H1 (cell line): ENCODE data around the gene HES5. TPM values are rescaled to one million over a fixed set of nuclear protein-coding genes. Genes with fewer than 3 reads are reported as not detected.

Experiments used
- CTCF ChIA-PET: fragments of 300-600 bp; sonication (Branson Sonifier 250); formaldehyde crosslinking; loops from one replicate; lab custom pipeline; 2021; ENCODE audit not compliant: partially characterized antibody; lab: Charles Lee
- POLR2A ChIA-PET: fragments of 300-600 bp; sonication (Branson Sonifier 250); formaldehyde crosslinking; loops from one replicate; lab custom pipeline; 2021; ENCODE audit warnings: inconsistent platforms; ENCODE audit not compliant: partially characterized antibody; lab: Charles Lee
- DNase-seq, 2 experiments: peaks; one replicate each; pipeline versions ENCODE4 v3.0.0 to v3.0.0-alpha.2; 2010 to 2022; ENCODE audit warnings: low spot score in 2 of 2, low read depth in 1 of 2, mixed read lengths in 1 of 2
- FAIRE-seq: peaks from 2 replicates; lab custom pipeline; 2011; peaks lifted over from hg19 to GRCh38; lab: Jason Lieb, UNC
- H2AFZ ChIP-seq: 2 replicates; pipeline ENCODE4 v1.8.1; 2012; ENCODE audit warnings: low read length, inconsistent platforms
- H2AK5ac ChIP-seq: 2 replicates; pipeline ENCODE4 v1.6.1; 2013; ENCODE audit warnings: low read depth, low read length
- H2BK120ac ChIP-seq: replicated peaks from 2 replicates; pipeline ENCODE3; 2013; ENCODE audit warnings: low read depth, low read length, inconsistent platforms
- H2BK12ac ChIP-seq: 2 replicates; pipeline ENCODE4 v1.6.1; 2013; ENCODE audit warnings: low read depth, low read length
- H2BK15ac ChIP-seq: 2 replicates; pipeline ENCODE4 v1.6.1; 2013; ENCODE audit warnings: low read length
- H2BK20ac ChIP-seq: 2 replicates; pipeline ENCODE4 v1.6.1; 2013; ENCODE audit warnings: low read length
- H2BK5ac ChIP-seq: 2 replicates; pipeline ENCODE4 v1.6.1; 2013; ENCODE audit warnings: low read depth, low read length
- H3K14ac ChIP-seq: 2 replicates; pipeline ENCODE4 v1.6.1; 2013; ENCODE audit warnings: inconsistent platforms; ENCODE audit not compliant: insufficient read length
- H3K18ac ChIP-seq: 2 replicates; pipeline ENCODE4 v1.6.1; 2013; ENCODE audit warnings: low read length; ENCODE audit errors: extremely low read depth
- H3K23ac ChIP-seq: 2 replicates; pipeline ENCODE4 v1.6.1; 2013; ENCODE audit warnings: inconsistent platforms; ENCODE audit not compliant: insufficient read length
- H3K23me2 ChIP-seq: 2 replicates; pipeline ENCODE4 v1.6.1; 2013; ENCODE audit warnings: low read depth, low read length
- H3K27ac ChIP-seq: 2 replicates; pipeline ENCODE4 v1.6.1; 2011; ENCODE audit warnings: low read depth, low read length, inconsistent platforms
- H3K27me3 ChIP-seq, 4 experiments: replicated peaks in 1 of 4; 1 replicate in 1 of 4; 2 replicates in 3 of 4; pipeline versions ENCODE4 v1.6.1 to v1.8.1; 2011 to 2013; ENCODE audit warnings: low read length in 3 of 4, mild to moderate bottlenecking in 3 of 4, inconsistent platforms in 2 of 4, mixed read lengths in 2 of 4, moderate library complexity in 1 of 4; ENCODE audit not compliant: control insufficient read depth in 3 of 4, insufficient read depth in 3 of 4; ENCODE audit errors: extremely low read depth in 1 of 4
- H3K36me3 ChIP-seq, 4 experiments: 2 replicates each; pipeline versions ENCODE4 v1.6.1 to v1.8.1; 2011 to 2013; ENCODE audit warnings: mild to moderate bottlenecking in 4 of 4, low read length in 3 of 4, moderate library complexity in 2 of 4, control low read depth in 1 of 4, inconsistent platforms in 1 of 4; ENCODE audit not compliant: insufficient read depth in 4 of 4, control insufficient read depth in 2 of 4
- H3K4ac ChIP-seq: replicated peaks from 2 replicates; pipeline ENCODE3; 2013; ENCODE audit warnings: low read length, low read depth, mixed read lengths, inconsistent platforms; ENCODE audit not compliant: insufficient read length
- H3K4me1 ChIP-seq, 4 experiments: replicated peaks in 1 of 4; 1 replicate in 1 of 4; 2 replicates in 3 of 4; pipeline versions ENCODE4 v1.6.1 to v1.8.1; 2011 to 2013; ENCODE audit warnings: low read length in 3 of 4, inconsistent platforms in 2 of 4, mixed read lengths in 1 of 4; ENCODE audit not compliant: insufficient read depth in 4 of 4, control insufficient read depth in 3 of 4
- H3K4me2 ChIP-seq, 2 experiments: 2 replicates each; pipeline versions ENCODE4 v1.6.1 to v1.8.1; 2011 to 2013; ENCODE audit warnings: low read depth in 2 of 2, low read length in 2 of 2, control low read depth in 1 of 2, inconsistent platforms in 1 of 2, mild to moderate bottlenecking in 1 of 2; ENCODE audit not compliant: insufficient read depth in 1 of 2
- H3K4me3 ChIP-seq, 4 experiments: fragments of 200-600, 300-600 bp in 1 of 4; sonication (generic), shearing (Covaris generic), sonication (Bioruptor Twin) in 1 of 4; 2 replicates each; pipeline versions ENCODE4 v1.5.1 to v1.8.1; 2011 to 2016; ENCODE audit warnings: low read length in 4 of 4, low read depth in 3 of 4, control low read depth in 2 of 4, inconsistent platforms in 2 of 4, mild to moderate bottlenecking in 2 of 4, mixed read lengths in 1 of 4, moderate library complexity in 1 of 4; ENCODE audit not compliant: insufficient read depth in 2 of 4; ENCODE audit errors: extremely low read depth in 1 of 4
- H3K56ac ChIP-seq: replicated peaks from 2 replicates; pipeline ENCODE3; 2013; ENCODE audit warnings: low read depth, mild to moderate bottlenecking, mixed read lengths, low read length, inconsistent platforms; ENCODE audit not compliant: insufficient read length
- H3K79me1 ChIP-seq: 2 replicates; pipeline ENCODE4 v1.6.1; 2013; ENCODE audit warnings: low read depth, low read length, control low read depth
- H3K79me2 ChIP-seq, 2 experiments: 2 replicates each; pipeline versions ENCODE4 v1.6.1 to v1.8.1; 2012 to 2013; ENCODE audit warnings: low read length in 2 of 2, mild to moderate bottlenecking in 2 of 2, inconsistent platforms in 1 of 2; ENCODE audit not compliant: insufficient read depth in 2 of 2, control insufficient read depth in 1 of 2
- H3K9ac ChIP-seq, 4 experiments: replicated peaks in 1 of 4; 1 replicate in 1 of 4; 2 replicates in 3 of 4; pipeline versions ENCODE4 v1.6.1 to v1.8.1; 2011 to 2013; ENCODE audit warnings: low read depth in 3 of 4, low read length in 3 of 4, control low read depth in 2 of 4, mild to moderate bottlenecking in 2 of 4, moderate library complexity in 2 of 4, inconsistent platforms in 1 of 4; ENCODE audit errors: extremely low read depth in 1 of 4
- H3K9me3 ChIP-seq, 2 experiments: 2 replicates each; pipeline versions ENCODE4 v1.6.1 to v1.8.1; 2012 to 2013; ENCODE audit warnings: mild to moderate bottlenecking in 2 of 2, moderate library complexity in 2 of 2, control low read depth in 1 of 2, inconsistent platforms in 1 of 2, low read depth in 1 of 2, low read length in 1 of 2, mixed read lengths in 1 of 2; ENCODE audit not compliant: insufficient read depth in 2 of 2
- H4K20me1 ChIP-seq, 2 experiments: replicated peaks in 1 of 2; 2 replicates each; pipeline versions ENCODE3 to v1.8.1; 2011 to 2013; ENCODE audit warnings: inconsistent platforms in 2 of 2, low read length in 2 of 2, mild to moderate bottlenecking in 1 of 2; ENCODE audit not compliant: insufficient read depth in 2 of 2, control insufficient read depth in 1 of 2
- H4K5ac ChIP-seq: 2 replicates; pipeline ENCODE4 v1.6.1; 2013; ENCODE audit warnings: low read length, low read depth, mixed read lengths, inconsistent platforms; ENCODE audit not compliant: insufficient read length
- H4K8ac ChIP-seq: 2 replicates; pipeline ENCODE4 v1.8.0; 2013; ENCODE audit warnings: mild to moderate bottlenecking, moderate library complexity, low read length, inconsistent platforms; ENCODE audit not compliant: insufficient read depth; ENCODE audit errors: extremely low read depth
- H4K91ac ChIP-seq: replicated peaks from 2 replicates; pipeline ENCODE3; 2013; ENCODE audit warnings: low read length, mixed read lengths, inconsistent platforms; ENCODE audit not compliant: insufficient read length
- BACH1 ChIP-seq: IDR thresholded peaks from 2 replicates; pipeline ENCODE4 v1.6.1; 2012; ENCODE audit warnings: low read length, improper control_type of control experiment
- BRCA1 ChIP-seq: IDR thresholded peaks from 2 replicates; pipeline ENCODE4 v1.6.1; 2012; ENCODE audit warnings: low read depth, low read length, improper control_type of control experiment
- CEBPB ChIP-seq: IDR thresholded peaks from 2 replicates; pipeline ENCODE4 v1.6.1; 2012; ENCODE audit warnings: low read depth, low read length
- E2F6 ChIP-seq: IDR thresholded peaks from 2 replicates; pipeline ENCODE4 v1.6.1; 2012; ENCODE audit warnings: inconsistent platforms
- FOSL1 ChIP-seq: IDR thresholded peaks from 2 replicates; pipeline ENCODE4 v1.6.1; 2011; ENCODE audit warnings: mild to moderate bottlenecking, low read depth, low read length, moderate library complexity; ENCODE audit not compliant: insufficient read depth
- HDAC2 ChIP-seq, 2 experiments: fragments of 300-600 bp in 1 of 2; sonication (generic) in 1 of 2; IDR thresholded peaks; 2 replicates each; pipeline ENCODE4 v1.6.1; 2011 to 2012; ENCODE audit warnings: low read depth in 2 of 2, low read length in 2 of 2, mild to moderate bottlenecking in 2 of 2, moderate library complexity in 2 of 2, borderline replicate concordance in 1 of 2, inconsistent platforms in 1 of 2
- HDAC6 ChIP-seq: IDR thresholded peaks from one replicate; pipeline ENCODE4 v1.7.1; 2012; ENCODE audit warnings: low read depth, mild to moderate bottlenecking, inconsistent platforms, low read length, moderate library complexity
- KDM5A ChIP-seq: fragments of 200-600 bp; IDR thresholded peaks from 2 replicates; pipeline ENCODE4 v1.7.1; 2012; ENCODE audit warnings: mild to moderate bottlenecking, low read length, inconsistent platforms, mixed read lengths
- NRF1 ChIP-seq: IDR thresholded peaks from 2 replicates; pipeline ENCODE4 v1.6.1; 2011; ENCODE audit warnings: mild to moderate bottlenecking, low read depth, low read length, improper control_type of control experiment
- POLR2A ChIP-seq, 2 experiments: IDR thresholded peaks; 1 replicate in 1 of 2; 2 replicates in 1 of 2; pipeline ENCODE4 v1.6.1; 2011; ENCODE audit warnings: low read depth in 2 of 2, low read length in 2 of 2, mild to moderate bottlenecking in 2 of 2; ENCODE audit errors: control extremely low read depth in 1 of 2
- SAP30 ChIP-seq: fragments of 300-600 bp; sonication (generic); IDR thresholded peaks from 2 replicates; pipeline ENCODE4 v1.7.1; 2012; ENCODE audit warnings: low read length, moderate library complexity, mild to moderate bottlenecking, inconsistent platforms; ENCODE audit not compliant: insufficient read depth, insufficient replicate concordance
- SIN3A ChIP-seq, 2 experiments: IDR thresholded peaks in 1 of 2; conservative IDR thresholded peaks in 1 of 2; 2 replicates each; pipeline ENCODE4 v1.6.1; 2011 to 2012; ENCODE audit warnings: low read length in 2 of 2, improper control_type of control experiment in 1 of 2, low read depth in 1 of 2, mild to moderate bottlenecking in 1 of 2
- SP2 ChIP-seq: IDR thresholded peaks from 2 replicates; pipeline ENCODE4 v1.6.1; 2012; ENCODE audit warnings: mild to moderate bottlenecking, low read length, inconsistent platforms
- TEAD4 ChIP-seq: IDR thresholded peaks from 2 replicates; pipeline ENCODE4 v1.6.1; 2012; ENCODE audit warnings: low read depth, low read length, inconsistent platforms, mixed read lengths
- WGBS, 2 experiments: shearing (Covaris generic) in 1 of 2; methylation state at CpG; one replicate each; pipeline versions ENCODE4 v1.1.6 to v1.1.7; 2013 to 2015; ENCODE audit warnings: low lambda C conversion rate in 2 of 2, mixed read lengths in 2 of 2, inconsistent platforms in 1 of 2, low coverage in 1 of 2, missing lambda C conversion rate in 1 of 2; ENCODE audit not compliant: insufficient replicate concordance in 2 of 2, insufficient coverage in 1 of 2, insufficient read length in 1 of 2; ENCODE audit errors: extremely low coverage in 1 of 2, missing lambda C conversion rate in 1 of 2; 5-methylcytosine and 5-hydroxymethylcytosine counted together
- polyA plus RNA-seq, 7 experiments: library from polyadenylated mRNA; depleted of rRNA in 3 of 7; stranded (reverse) in 5 of 7; unstranded in 2 of 7; fragments of >200 nt in 5 of 7; fragments of 200-250 nt in 2 of 7; gene quantifications; 1 replicate in 5 of 7; 2 replicates in 1 of 7; 4 replicates in 1 of 7; pipeline versions ENCODE4 v1.2.1 to v1.2.3, GENCODE V29; 2011 to 2013; ENCODE audit warnings: missing spikeins in 2 of 7, mixed read lengths in 2 of 7
- total RNA-seq: library from RNA; stranded (reverse); fragmentation: NEBNext Ultra II Directional; extraction: Animal tissue kit (Norgen Biotek cat#: 25700); gene quantifications from 2 replicates; pipeline ENCODE4 v1.2.1, GENCODE V29; 2021

Gene HES5
- total and polyA plus RNA-seq, 2 of the 8 experiments (the other 6 are each of a cell fraction or from before 2014, with no cell fraction given), result 0.22 TPM; not detected in 1

GRCh38 chr1:2515763-2516080 is 14.3 kb downstream of the HES5 start:
- Histone ChIP-seq H2BK5ac (no peak overlapping the region), H3K79me2 (no peaks in the 10 kb centered on the region), H4K91ac (no peak overlapping the region), H3K56ac (no peak overlapping the region), H3K23me2 (no peaks in the 10 kb centered on the region), H3K79me1 (peaks cover 2% of the 10 kb centered on the region), H3K27me3 (no peaks in the 10 kb centered on the region), H3K4ac (no peak overlapping the region), H3K27ac (no peak overlapping the region), H2AK5ac (no peak overlapping the region), H3K18ac (no peak overlapping the region), H3K23ac (no peak overlapping the region), H3K4me2 (no peak overlapping the region), H3K36me3 (peaks cover 17 to 64% (median 46%) of the 10 kb centered on the region in 4 experiments; a peak in 7 of 8 replicates), H3K4me3 (no peak overlapping the region), H2BK20ac (no peak overlapping the region), H4K8ac (no peak overlapping the region; the same call in none of the 2 replicates), H3K9ac (no peak overlapping the region), H2BK12ac (no peak overlapping the region), H3K14ac (no peak overlapping the region), H2BK120ac (no peak overlapping the region), H4K5ac (no peak overlapping the region), H2AFZ (no peak overlapping the region), H3K4me1 (no peaks in the 10 kb centered on the region; a peak in 1 of 7 replicates), H3K9me3 (no peaks in the 10 kb centered on the region), H2BK15ac (no peak overlapping the region), H4K20me1 (peaks cover under 1 to 19% of the 10 kb centered on the region in 2 experiments)
- WGBS, 2 experiments, result 92% methylated on average over 5 of the region's 11 CpGs; no CpG with 5 or more reads in 1 of the 2 experiments
- FAIRE-seq (no peak), DNase-seq (no peak)
- ChIA-PET CTCF (interaction anchor here (1.0 to 2.8 kb wide), 6 partner anchors 23 to 85 kb away, joined by 3 to 7 read pairs (median 5); no protein-coding TSS in a partner anchor), POLR2A (interaction anchor here (0.6 to 1.1 kb wide), 2 partner anchors 12 to 62 kb away, joined by 3 read pairs; no protein-coding TSS in a partner anchor)
- TF ChIP-seq CEBPB, result no peak
- no peak for TF ChIP-seq SAP30
- no peak for TF ChIP-seq HDAC6
- TF ChIP-seq FOSL1, result no peak
- no peak for TF ChIP-seq BACH1
- TF ChIP-seq NRF1, result no peak
- no peak for TF ChIP-seq KDM5A
- no peak for TF ChIP-seq BRCA1
- no peak for TF ChIP-seq SIN3A (conservative IDR thresholded peaks at IDR 0.05 in 1 of 2, IDR thresholded peaks at IDR 0.05 in 1 of 2; ENCODE audit: low read depth in 1 of 2, low read length in 2 of 2)
- no peak for TF ChIP-seq E2F6
- TF ChIP-seq POLR2A (IDR thresholded peaks at IDR 0.05; ENCODE audit: control extremely low read depth in 1 of 2, low read depth in 2 of 2, low read length in 2 of 2), result no peak
- TF ChIP-seq TEAD4, result no peak
- no peak for TF ChIP-seq HDAC2 (IDR thresholded peaks at IDR 0.05; ENCODE audit: borderline replicate concordance in 1 of 2, low read depth in 2 of 2, low read length in 2 of 2)
- no peak for TF ChIP-seq SP2
